Measurements from ENCODE around the gene SHC3. TPM values are rescaled to one million over a fixed set of nuclear protein-coding genes. Genes with fewer than 3 reads are reported as not detected.
A peak's percentile ranks its signal among the peaks of the same experiment; 100 is the strongest.

SHC3 gene
- total RNA-seq, 1 donor from 2014 or later: 5.1 TPM

DNA sequence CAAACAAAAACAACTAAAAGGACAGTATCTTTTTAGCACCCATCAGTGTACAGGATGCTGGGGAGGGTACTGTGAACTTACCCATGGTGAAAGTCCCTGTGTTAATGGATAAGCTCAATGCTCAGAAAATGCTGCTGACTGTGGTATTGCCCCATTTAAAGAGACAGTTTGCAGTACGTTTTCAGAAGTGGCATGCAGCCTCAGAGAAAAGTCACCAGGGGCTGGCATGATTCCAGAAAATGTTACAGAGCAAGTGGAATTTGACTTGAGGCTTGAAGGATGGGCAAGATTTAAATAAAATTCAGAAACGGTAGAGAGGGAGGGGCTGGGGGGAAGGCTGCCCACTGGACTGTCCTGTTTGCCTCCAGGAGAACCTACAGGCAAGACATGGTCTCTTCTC, 180.1 kb downstream of the SHC3 start:
- peak; percentile 32 for DNase-seq (ENCODE audit: low read depth)
- TF ChIP-seq, protein P1, sequence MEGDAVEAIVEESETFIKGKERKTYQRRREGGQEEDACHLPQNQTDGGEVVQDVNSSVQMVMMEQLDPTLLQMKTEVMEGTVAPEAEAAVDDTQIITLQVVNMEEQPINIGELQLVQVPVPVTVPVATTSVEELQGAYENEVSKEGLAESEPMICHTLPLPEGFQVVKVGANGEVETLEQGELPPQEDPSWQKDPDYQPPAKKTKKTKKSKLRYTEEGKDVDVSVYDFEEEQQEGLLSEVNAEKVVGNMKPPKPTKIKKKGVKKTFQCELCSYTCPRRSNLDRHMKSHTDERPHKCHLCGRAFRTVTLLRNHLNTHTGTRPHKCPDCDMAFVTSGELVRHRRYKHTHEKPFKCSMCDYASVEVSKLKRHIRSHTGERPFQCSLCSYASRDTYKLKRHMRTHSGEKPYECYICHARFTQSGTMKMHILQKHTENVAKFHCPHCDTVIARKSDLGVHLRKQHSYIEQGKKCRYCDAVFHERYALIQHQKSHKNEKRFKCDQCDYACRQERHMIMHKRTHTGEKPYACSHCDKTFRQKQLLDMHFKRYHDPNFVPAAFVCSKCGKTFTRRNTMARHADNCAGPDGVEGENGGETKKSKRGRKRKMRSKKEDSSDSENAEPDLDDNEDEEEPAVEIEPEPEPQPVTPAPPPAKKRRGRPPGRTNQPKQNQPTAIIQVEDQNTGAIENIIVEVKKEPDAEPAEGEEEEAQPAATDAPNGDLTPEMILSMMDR (conservative IDR thresholded peaks at IDR 0.05; ENCODE audit: low read depth, low read length): no peak
- no peak overlapping the region for H3K4me3 ChIP-seq (ENCODE audit: low read depth, low read length)

DNA sequence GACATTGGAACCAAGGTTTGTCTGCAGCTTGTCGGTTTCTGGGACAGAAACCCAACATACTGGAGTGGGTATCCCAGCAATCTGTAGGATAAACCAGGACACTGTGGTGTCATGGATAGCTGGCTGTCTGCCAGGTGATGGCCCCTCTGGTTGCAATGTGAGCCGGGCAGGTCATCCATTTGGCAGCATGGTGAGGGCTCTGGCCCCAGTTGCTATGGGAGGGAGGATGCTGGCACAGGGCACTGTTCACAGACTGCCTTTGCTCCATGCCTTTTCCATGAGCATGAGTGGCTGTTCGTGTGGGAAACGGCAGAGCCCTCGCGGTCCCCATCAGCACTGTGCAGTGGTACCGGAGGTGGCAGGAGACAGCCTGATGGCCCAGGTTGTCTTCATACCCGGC, 181.0 kb downstream of the SHC3 start:
- TF ChIP-seq, protein P1 (conservative IDR thresholded peaks at IDR 0.05; ENCODE audit: low read depth, low read length): no peak
- H3K4me3 ChIP-seq (ENCODE audit: low read depth, low read length): no peak overlapping the region
- no peak for DNase-seq (ENCODE audit: low read depth)

DNA sequence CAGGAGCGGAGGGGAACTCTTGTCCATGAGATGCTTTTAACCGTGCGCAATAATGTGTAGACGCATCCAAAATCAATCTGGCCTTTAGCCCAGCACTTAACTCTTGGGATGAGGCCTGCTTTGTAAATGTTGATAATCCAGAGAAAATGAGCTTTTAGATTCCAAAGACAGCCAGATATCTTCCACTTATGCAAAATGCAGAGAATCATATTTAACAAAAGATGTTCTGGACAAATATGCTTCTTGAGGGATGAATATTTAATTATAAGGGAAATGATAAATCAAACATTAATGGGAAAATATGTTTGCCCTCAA, 181.7 kb downstream of the SHC3 start:
- TF ChIP-seq, protein P1 (conservative IDR thresholded peaks at IDR 0.05; ENCODE audit: low read depth, low read length): no peak
- H3K4me3 ChIP-seq (ENCODE audit: low read depth, low read length): no peak overlapping the region
- DNase-seq (ENCODE audit: low read depth): no peak

DNA sequence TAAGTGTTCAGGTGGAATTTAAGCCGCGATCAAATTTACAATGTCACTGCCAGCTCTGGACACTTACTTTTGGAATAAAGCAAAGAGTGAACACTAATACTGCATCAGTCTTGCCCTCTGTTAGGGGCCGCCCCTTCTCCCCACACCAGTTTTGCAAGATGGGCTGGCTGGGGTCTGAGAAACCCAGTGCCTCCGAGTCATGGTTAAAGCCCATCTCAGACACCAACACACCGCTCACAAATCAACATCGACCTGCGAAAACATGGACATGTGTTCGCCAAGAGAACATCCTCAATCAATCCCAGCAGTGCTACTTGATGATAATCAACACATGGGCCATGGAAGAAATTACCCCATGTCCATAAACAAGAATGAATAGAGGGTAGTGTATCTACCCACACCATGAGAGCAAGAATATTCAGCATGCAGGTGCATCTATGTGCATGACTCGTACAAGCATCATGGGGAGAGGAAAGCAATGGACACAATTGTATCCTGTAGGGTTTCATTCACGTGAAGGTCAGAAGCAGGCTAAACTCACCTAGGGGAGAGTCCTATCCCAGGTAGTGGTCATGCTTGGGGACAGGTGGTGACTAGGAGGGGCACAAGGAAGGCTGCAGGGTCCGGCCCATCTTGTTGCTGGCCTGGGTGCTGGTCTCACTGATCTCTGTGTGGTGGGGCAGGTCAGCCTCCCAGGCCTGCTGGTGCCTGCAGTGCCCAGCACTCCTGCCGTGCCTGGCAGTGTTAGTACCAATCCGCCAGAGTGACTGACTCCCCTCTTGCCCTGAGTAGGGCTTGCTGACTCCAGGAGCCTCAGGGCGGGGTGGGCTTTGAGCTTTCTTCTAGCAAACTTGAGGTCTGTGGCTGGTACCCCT, 182.3 kb downstream of the SHC3 start:
- no peak overlapping the region for H3K4me3 ChIP-seq (ENCODE audit: low read depth, low read length)
- TF ChIP-seq, protein P1 (conservative IDR thresholded peaks at IDR 0.05; ENCODE audit: low read depth, low read length): no peak
- DNase-seq (ENCODE audit: low read depth): no peak

DNA sequence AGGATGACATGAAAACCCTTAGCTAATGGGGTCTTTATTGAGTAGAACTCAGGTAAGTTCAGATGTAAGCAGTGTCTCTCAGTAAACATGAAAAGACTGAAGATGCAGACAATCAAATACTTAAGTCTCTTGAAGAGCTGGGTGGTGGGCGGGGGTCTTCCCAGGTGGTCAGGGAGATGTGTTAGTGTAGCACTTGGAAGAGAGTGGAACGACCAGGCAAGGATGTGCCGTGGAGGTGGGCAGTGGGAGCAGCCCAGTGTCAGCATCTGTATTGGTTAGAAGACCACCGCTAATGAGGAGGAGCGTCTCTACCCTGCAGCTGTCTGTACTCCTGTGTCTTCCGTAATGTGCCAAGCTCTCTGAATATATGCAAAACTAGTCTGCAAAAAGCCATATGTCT, 183.0 kb downstream of the SHC3 start:
- no peak for DNase-seq (ENCODE audit: low read depth)
- no peak overlapping the region for H3K4me3 ChIP-seq (ENCODE audit: low read depth, low read length)
- TF ChIP-seq, protein P1 (conservative IDR thresholded peaks at IDR 0.05; ENCODE audit: low read depth, low read length): no peak

DNA sequence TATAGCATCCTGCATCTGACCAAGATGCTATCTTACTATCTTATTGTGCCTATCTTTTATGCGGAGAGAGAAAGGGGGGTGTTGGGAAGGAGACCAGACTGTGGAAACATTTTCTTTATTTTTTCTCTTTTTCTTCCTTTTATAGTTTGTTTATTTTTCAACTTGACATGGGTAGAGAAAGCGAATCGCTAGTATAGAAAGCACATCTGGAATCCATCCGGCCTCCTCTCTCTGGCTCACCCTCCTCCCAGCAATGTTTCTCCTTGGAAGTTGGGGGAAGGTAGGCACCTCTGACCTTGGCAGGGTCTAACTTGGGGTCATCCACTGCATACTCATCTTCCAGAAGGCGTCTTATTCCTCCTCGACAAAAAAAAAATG, 183.4 kb downstream of the SHC3 start:
- TF ChIP-seq, protein P1 (conservative IDR thresholded peaks at IDR 0.05; ENCODE audit: low read depth, low read length): no peak
- H3K4me3 ChIP-seq (ENCODE audit: low read depth, low read length): no peak overlapping the region
- no peak for DNase-seq (ENCODE audit: low read depth)
